HepG2 (cell line): ENCODE measurements around the gene PLVAP. TPM values are rescaled to one million over a fixed set of nuclear protein-coding genes. Genes with fewer than 3 reads are reported as not detected.
A peak's percentile ranks its signal among the peaks of the same experiment; 100 is the strongest.

ENCODE experiments used
- ARNTL ChIP-seq: sonication (generic); formaldehyde crosslinking; IDR thresholded peaks from 2 replicates; pipeline ENCODE4 v1.4.0; 2020; ENCODE audit warnings: mild to moderate bottlenecking, missing genetic modification reagents
- JUND ChIP-seq: sonication (generic); formaldehyde crosslinking; IDR thresholded peaks from 2 replicates; pipeline ENCODE4 v1.8.0; 2022; ENCODE audit warnings: mild to moderate bottlenecking, missing genetic modification reagents
- MEIS2 ChIP-seq: sonication (generic); formaldehyde crosslinking; IDR thresholded peaks from 2 replicates; pipeline ENCODE4 v1.9.0; 2021; ENCODE audit warnings: mild to moderate bottlenecking, missing genetic modification reagents
- PTBP1 ChIP-seq: fragments of 200-400 bp; formaldehyde crosslinking; IDR thresholded peaks from 2 replicates; pipeline ENCODE4 v1.6.1; 2018; ENCODE audit warnings: low read length, low read depth; ENCODE audit not compliant: poor library complexity, severe bottlenecking
- TBP ChIP-seq: sonication (generic); formaldehyde crosslinking; IDR thresholded peaks from 2 replicates; pipeline ENCODE4 v1.5.0; 2020; ENCODE audit warnings: missing genetic modification reagents
- TOE1 ChIP-seq: sonication (generic); formaldehyde crosslinking; IDR thresholded peaks from 2 replicates; pipeline ENCODE4 v1.4.0; 2020; ENCODE audit warnings: mild to moderate bottlenecking, missing genetic modification reagents
- TOPORS ChIP-seq: sonication (generic); formaldehyde crosslinking; IDR thresholded peaks from 2 replicates; pipeline ENCODE4 v1.8.0; 2023; ENCODE audit warnings: mild to moderate bottlenecking, missing genetic modification reagents
- WIZ ChIP-seq: sonication (generic); formaldehyde crosslinking; IDR thresholded peaks from 2 replicates; pipeline ENCODE4 v1.5.1; 2020; ENCODE audit warnings: mild to moderate bottlenecking, missing genetic modification reagents
- ZNF660 ChIP-seq: sonication (generic); formaldehyde crosslinking; IDR thresholded peaks from 2 replicates; pipeline ENCODE4 v1.5.1; 2020; ENCODE audit warnings: mild to moderate bottlenecking, low read depth, missing genetic modification reagents, borderline replicate concordance
- ZNF772 ChIP-seq: sonication (generic); formaldehyde crosslinking; IDR thresholded peaks from 2 replicates; pipeline ENCODE4 v1.5.0; 2020; ENCODE audit warnings: mild to moderate bottlenecking, missing genetic modification reagents
- ZNF850 ChIP-seq: sonication (generic); formaldehyde crosslinking; conservative IDR thresholded peaks from 2 replicates; pipeline ENCODE4 v1.9.0; 2021; ENCODE audit warnings: mild to moderate bottlenecking, missing genetic modification reagents
- polyA plus RNA-seq, 8 experiments: library from polyadenylated mRNA; depleted of rRNA in 3 of 8; stranded (reverse) in 7 of 8; unstranded in 1 of 8; fragments of >200 nt; fragmentation: Illumina TruSeq in 4 of 8; extraction: Trizol in 4 of 8; gene quantifications; 2 replicates each; pipeline versions ENCODE4 v1.2.1 to v1.2.3, GENCODE V29; 2011 to 2016; ENCODE audit warnings: low read depth in 4 of 8, missing spikeins in 1 of 8, mixed read lengths in 1 of 8; ENCODE audit not compliant: insufficient read depth in 1 of 8
- total RNA-seq, 5 experiments: library from RNA; depleted of rRNA; stranded (reverse); fragments of >200 nt; fragmentation: Illumina TruSeq; extraction: Trizol; gene quantifications; 2 replicates each; pipeline ENCODE4 v1.2.3, GENCODE V29; 2016; ENCODE audit warnings: low read depth in 1 of 5
- TF ChIP-seq, protein P1 (sequence below): sonication (generic); formaldehyde crosslinking; IDR thresholded peaks from 2 replicates; pipeline ENCODE4 v1.5.1; 2020; ENCODE audit warnings: mild to moderate bottlenecking, missing genetic modification reagents, borderline replicate concordance
- TF ChIP-seq, protein P2 (sequence below), 2 experiments: fragments of 450-650 bp in 1 of 2; sonication (generic) in 1 of 2; formaldehyde crosslinking; IDR thresholded peaks; 2 replicates each; pipeline versions ENCODE4 v1.5.0 to v1.8.0; 2020 to 2022; ENCODE audit warnings: mild to moderate bottlenecking in 1 of 2, missing genetic modification reagents in 1 of 2
- TF ChIP-seq, protein P3 (sequence below): sonication (generic); formaldehyde crosslinking; IDR thresholded peaks from 2 replicates; pipeline ENCODE4 v1.5.0; 2020; ENCODE audit warnings: mild to moderate bottlenecking, missing genetic modification reagents
- TF ChIP-seq, protein P4 (sequence below): sonication (generic); formaldehyde crosslinking; IDR thresholded peaks from 2 replicates; pipeline ENCODE4 v1.4.0; 2020; ENCODE audit warnings: missing genetic modification reagents
- TF ChIP-seq, protein P5 (sequence below): sonication (generic); formaldehyde crosslinking; IDR thresholded peaks from 2 replicates; pipeline ENCODE4 v1.5.1; 2020; ENCODE audit warnings: missing genetic modification reagents, mild to moderate bottlenecking, borderline replicate concordance
- TF ChIP-seq, protein P6 (sequence below): sonication (generic); formaldehyde crosslinking; IDR thresholded peaks from 2 replicates; pipeline ENCODE4 v1.4.0; 2020; ENCODE audit warnings: missing genetic modification reagents

PLVAP gene
- total and polyA plus RNA-seq, 2 of the 13 experiments (the other 11 are each of a cell fraction or from before 2014, with no cell fraction given) = 0.26 TPM; not detected in 1

DNA sequence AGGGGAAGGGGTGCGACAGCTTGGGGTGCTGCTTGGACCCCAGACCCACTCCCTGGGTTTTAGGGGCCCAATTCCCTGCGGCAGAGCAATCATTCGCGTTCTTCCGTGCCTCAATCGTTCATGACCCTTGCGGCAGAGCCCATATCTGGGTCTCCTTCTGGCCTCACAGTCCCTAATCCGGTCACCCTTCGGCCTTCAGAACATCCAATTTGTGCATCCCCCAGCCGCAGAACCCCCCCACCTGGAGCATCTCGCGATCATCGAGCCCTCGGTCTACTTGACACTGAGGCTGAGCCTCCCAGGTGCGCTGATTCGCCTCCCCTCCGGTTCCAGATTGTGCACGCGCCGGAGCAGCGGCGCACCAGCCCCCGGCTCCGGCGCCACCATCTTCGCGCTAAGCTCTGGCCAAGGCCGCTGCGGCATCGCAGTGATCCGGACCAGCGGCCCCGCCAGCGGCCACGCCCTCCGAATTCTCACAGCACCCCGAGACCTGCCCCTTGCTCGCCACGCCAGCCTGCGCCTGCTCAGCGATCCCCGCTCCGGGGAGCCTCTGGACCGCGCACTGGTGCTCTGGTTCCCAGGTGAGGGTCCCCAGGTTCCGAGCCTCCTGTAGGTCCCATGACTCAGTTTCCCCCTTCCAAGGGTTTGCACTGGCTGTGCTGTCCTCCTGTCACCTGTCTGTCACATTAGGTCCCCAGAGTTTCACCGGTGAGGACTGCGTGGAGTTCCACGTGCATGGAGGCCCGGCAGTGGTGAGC, 39.3 kb downstream of the PLVAP start (continued):
- no peak for TF ChIP-seq ZNF850
- TF ChIP-seq, protein P1, sequence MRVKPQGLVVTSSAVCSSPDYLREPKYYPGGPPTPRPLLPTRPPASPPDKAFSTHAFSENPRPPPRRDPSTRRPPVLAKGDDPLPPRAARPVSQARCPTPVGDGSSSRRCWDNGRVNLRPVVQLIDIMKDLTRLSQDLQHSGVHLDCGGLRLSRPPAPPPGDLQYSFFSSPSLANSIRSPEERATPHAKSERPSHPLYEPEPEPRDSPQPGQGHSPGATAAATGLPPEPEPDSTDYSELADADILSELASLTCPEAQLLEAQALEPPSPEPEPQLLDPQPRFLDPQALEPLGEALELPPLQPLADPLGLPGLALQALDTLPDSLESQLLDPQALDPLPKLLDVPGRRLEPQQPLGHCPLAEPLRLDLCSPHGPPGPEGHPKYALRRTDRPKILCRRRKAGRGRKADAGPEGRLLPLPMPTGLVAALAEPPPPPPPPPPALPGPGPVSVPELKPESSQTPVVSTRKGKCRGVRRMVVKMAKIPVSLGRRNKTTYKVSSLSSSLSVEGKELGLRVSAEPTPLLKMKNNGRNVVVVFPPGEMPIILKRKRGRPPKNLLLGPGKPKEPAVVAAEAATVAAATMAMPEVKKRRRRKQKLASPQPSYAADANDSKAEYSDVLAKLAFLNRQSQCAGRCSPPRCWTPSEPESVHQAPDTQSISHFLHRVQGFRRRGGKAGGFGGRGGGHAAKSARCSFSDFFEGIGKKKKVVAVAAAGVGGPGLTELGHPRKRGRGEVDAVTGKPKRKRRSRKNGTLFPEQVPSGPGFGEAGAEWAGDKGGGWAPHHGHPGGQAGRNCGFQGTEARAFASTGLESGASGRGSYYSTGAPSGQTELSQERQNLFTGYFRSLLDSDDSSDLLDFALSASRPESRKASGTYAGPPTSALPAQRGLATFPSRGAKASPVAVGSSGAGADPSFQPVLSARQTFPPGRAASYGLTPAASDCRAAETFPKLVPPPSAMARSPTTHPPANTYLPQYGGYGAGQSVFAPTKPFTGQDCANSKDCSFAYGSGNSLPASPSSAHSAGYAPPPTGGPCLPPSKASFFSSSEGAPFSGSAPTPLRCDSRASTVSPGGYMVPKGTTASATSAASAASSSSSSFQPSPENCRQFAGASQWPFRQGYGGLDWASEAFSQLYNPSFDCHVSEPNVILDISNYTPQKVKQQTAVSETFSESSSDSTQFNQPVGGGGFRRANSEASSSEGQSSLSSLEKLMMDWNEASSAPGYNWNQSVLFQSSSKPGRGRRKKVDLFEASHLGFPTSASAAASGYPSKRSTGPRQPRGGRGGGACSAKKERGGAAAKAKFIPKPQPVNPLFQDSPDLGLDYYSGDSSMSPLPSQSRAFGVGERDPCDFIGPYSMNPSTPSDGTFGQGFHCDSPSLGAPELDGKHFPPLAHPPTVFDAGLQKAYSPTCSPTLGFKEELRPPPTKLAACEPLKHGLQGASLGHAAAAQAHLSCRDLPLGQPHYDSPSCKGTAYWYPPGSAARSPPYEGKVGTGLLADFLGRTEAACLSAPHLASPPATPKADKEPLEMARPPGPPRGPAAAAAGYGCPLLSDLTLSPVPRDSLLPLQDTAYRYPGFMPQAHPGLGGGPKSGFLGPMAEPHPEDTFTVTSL (CRISPR knock-in tag) = no peak
- TF ChIP-seq TBP (CRISPR knock-in tag) = no peak
- TF ChIP-seq ZNF660 (CRISPR knock-in tag) = no peak
- TF ChIP-seq, protein P2, sequence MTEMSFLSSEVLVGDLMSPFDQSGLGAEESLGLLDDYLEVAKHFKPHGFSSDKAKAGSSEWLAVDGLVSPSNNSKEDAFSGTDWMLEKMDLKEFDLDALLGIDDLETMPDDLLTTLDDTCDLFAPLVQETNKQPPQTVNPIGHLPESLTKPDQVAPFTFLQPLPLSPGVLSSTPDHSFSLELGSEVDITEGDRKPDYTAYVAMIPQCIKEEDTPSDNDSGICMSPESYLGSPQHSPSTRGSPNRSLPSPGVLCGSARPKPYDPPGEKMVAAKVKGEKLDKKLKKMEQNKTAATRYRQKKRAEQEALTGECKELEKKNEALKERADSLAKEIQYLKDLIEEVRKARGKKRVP (CRISPR knock-in tag; IDR thresholded peaks at IDR 0.05) = no peak
- TF ChIP-seq PTBP1 = no peak
- TF ChIP-seq, protein P3, sequence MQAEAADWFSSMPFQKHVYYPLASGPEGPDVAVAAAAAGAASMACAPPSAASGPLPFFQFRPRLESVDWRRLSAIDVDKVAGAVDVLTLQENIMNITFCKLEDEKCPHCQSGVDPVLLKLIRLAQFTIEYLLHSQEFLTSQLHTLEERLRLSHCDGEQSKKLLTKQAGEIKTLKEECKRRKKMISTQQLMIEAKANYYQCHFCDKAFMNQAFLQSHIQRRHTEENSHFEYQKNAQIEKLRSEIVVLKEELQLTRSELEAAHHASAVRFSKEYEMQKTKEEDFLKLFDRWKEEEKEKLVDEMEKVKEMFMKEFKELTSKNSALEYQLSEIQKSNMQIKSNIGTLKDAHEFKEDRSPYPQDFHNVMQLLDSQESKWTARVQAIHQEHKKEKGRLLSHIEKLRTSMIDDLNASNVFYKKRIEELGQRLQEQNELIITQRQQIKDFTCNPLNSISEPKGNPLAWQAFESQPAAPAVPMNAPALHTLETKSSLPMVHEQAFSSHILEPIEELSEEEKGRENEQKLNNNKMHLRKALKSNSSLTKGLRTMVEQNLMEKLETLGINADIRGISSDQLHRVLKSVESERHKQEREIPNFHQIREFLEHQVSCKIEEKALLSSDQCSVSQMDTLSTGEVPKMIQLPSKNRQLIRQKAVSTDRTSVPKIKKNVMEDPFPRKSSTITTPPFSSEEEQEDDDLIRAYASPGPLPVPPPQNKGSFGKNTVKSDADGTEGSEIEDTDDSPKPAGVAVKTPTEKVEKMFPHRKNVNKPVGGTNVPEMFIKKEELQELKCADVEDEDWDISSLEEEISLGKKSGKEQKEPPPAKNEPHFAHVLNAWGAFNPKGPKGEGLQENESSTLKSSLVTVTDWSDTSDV (CRISPR knock-in tag) = no peak
- no peak for TF ChIP-seq TOPORS (CRISPR knock-in tag)
- TF ChIP-seq, protein P4, sequence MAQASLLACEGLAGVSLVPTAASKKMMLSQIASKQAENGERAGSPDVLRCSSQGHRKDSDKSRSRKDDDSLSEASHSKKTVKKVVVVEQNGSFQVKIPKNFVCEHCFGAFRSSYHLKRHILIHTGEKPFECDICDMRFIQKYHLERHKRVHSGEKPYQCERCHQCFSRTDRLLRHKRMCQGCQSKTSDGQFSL = peak; percentile 74; the same call in 1 of the 2 replicates
- no peak for TF ChIP-seq JUND (CRISPR knock-in tag)
- no peak for TF ChIP-seq TOE1 (CRISPR knock-in tag)
- TF ChIP-seq, protein P5, sequence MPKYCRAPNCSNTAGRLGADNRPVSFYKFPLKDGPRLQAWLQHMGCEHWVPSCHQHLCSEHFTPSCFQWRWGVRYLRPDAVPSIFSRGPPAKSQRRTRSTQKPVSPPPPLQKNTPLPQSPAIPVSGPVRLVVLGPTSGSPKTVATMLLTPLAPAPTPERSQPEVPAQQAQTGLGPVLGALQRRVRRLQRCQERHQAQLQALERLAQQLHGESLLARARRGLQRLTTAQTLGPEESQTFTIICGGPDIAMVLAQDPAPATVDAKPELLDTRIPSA (CRISPR knock-in tag) = no peak
- TF ChIP-seq ZNF772 = no peak
- TF ChIP-seq ARNTL (CRISPR knock-in tag) = 0 out of 2 replicates have a peak, but pooled peaks have one; percentile 25
- TF ChIP-seq WIZ (CRISPR knock-in tag) = peak; percentile 22; the same call in 1 of the 2 replicates
- TF ChIP-seq, protein P6, sequence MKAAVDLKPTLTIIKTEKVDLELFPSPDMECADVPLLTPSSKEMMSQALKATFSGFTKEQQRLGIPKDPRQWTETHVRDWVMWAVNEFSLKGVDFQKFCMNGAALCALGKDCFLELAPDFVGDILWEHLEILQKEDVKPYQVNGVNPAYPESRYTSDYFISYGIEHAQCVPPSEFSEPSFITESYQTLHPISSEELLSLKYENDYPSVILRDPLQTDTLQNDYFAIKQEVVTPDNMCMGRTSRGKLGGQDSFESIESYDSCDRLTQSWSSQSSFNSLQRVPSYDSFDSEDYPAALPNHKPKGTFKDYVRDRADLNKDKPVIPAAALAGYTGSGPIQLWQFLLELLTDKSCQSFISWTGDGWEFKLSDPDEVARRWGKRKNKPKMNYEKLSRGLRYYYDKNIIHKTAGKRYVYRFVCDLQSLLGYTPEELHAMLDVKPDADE (CRISPR knock-in tag) = no peak
- TF ChIP-seq MEIS2 (CRISPR knock-in tag) = no peak
